HepG2 (cell line): Measurements from ENCODE around the gene C5orf15. TPM values are rescaled to one million over a fixed set of nuclear protein-coding genes. Genes with fewer than 3 reads are reported as not detected.
A peak's percentile ranks its signal among the peaks of the same experiment; 100 is the strongest.

Source experiments
- ATAC-seq: fragments of 200-7000 bp; cut with Tn5 transposase; 3 replicates; pipeline ENCODE4 v1.9.1; 2020; ENCODE audit warnings: mild to moderate bottlenecking, moderate library complexity
- BruUV-seq: library from RNA; stranded (reverse); fragments of 400-500 nt; replicated peaks from 2 replicates; lab custom pipeline; 2021; lab: Mats Ljungman, UMichigan
- CTCF ChIA-PET: fragments of 300-600 bp; formaldehyde crosslinking; extraction: SDS; loops from one replicate; lab custom pipeline; 2021; ENCODE audit warnings: low total read pairs, inconsistent platforms, low intra/inter-chr PET ratio; lab: Yijun Ruan, JAX
- POLR2A ChIA-PET: fragments of 350-600 bp; sonication (Branson Sonifier 250); formaldehyde crosslinking; loops from one replicate; lab custom pipeline; 2020; ENCODE audit warnings: antibody characterized with exemption, inconsistent platforms; lab: Yijun Ruan, JAX
- DNase-seq: peaks from one replicate; pipeline ENCODE4 v3.0.0-alpha.2; 2015; ENCODE audit warnings: low spot score
- FAIRE-seq: peaks from 3 replicates; lab custom pipeline; 2011; peaks lifted over from hg19 to GRCh38; lab: Jason Lieb, UNC
- H2AFZ ChIP-seq: one replicate; pipeline ENCODE4 v1.6.1; 2011; ENCODE audit warnings: low read length, inconsistent platforms
- H3K27ac ChIP-seq: fragments of 300-600 bp; 3 replicates; pipeline ENCODE4 v1.8.0; 2011; ENCODE audit warnings: mixed run types, mild to moderate bottlenecking, mixed read lengths, low read length, inconsistent platforms; ENCODE audit not compliant: insufficient read depth; ENCODE audit errors: extremely low read length
- H3K27me3 ChIP-seq, 2 experiments: fragments of 200-600 bp in 1 of 2; 2 replicates in 1 of 2; 3 replicates in 1 of 2; pipeline versions ENCODE4 v1.6.0 to v1.8.0; 2011; ENCODE audit warnings: low read length in 2 of 2, mild to moderate bottlenecking in 2 of 2, moderate library complexity in 2 of 2, inconsistent platforms in 1 of 2; ENCODE audit not compliant: insufficient read depth in 2 of 2, control insufficient read depth in 1 of 2
- H3K36me3 ChIP-seq, 2 experiments: fragments of 200-600 bp in 1 of 2; replicated peaks in 1 of 2; 2 replicates in 1 of 2; 3 replicates in 1 of 2; pipeline versions ENCODE4 v1.5.1 to v1.8.0; 2011; ENCODE audit warnings: low read length in 2 of 2, inconsistent platforms in 1 of 2; ENCODE audit not compliant: insufficient read depth in 2 of 2, control insufficient read depth in 1 of 2
- H3K4me1 ChIP-seq: 2 replicates; pipeline ENCODE4 v1.5.1; 2012; ENCODE audit warnings: low read length, inconsistent platforms; ENCODE audit not compliant: insufficient read depth
- H3K4me2 ChIP-seq: 2 replicates; pipeline ENCODE4 v1.6.0; 2011; ENCODE audit warnings: low read depth, low read length, inconsistent platforms
- H3K4me3 ChIP-seq, 3 experiments: fragments of 200-600 bp in 1 of 3; sonication (generic), shearing (Covaris generic) in 1 of 3; replicated peaks in 1 of 3; 2 replicates each; pipeline ENCODE4 v1.5.1; 2011 to 2016; ENCODE audit warnings: low read length in 3 of 3, inconsistent platforms in 2 of 3, low read depth in 2 of 3, mild to moderate bottlenecking in 2 of 3, control low read depth in 1 of 3, mixed read lengths in 1 of 3; ENCODE audit not compliant: insufficient read depth in 1 of 3
- H3K79me2 ChIP-seq: one replicate; pipeline ENCODE4 v1.6.1; 2011; ENCODE audit warnings: low read length, inconsistent platforms; ENCODE audit not compliant: insufficient read depth
- H3K9ac ChIP-seq: 2 replicates; pipeline ENCODE4 v1.6.0; 2011; ENCODE audit warnings: mild to moderate bottlenecking, low read depth, low read length, inconsistent platforms; ENCODE audit not compliant: insufficient read depth
- H3K9me3 ChIP-seq: 2 replicates; pipeline ENCODE4 v1.5.1; 2012; ENCODE audit warnings: mild to moderate bottlenecking, low read length
- H4K20me1 ChIP-seq: 2 replicates; pipeline ENCODE4 v1.6.0; 2011; ENCODE audit warnings: inconsistent platforms, mild to moderate bottlenecking, low read length, moderate library complexity; ENCODE audit not compliant: insufficient read depth
- ASH2L ChIP-seq: fragments of 300-600, 200-600 bp; sonication (generic); IDR thresholded peaks from 2 replicates; pipeline ENCODE4 v1.7.0; 2017; ENCODE audit warnings: low read depth, mild to moderate bottlenecking, moderate library complexity, mixed read lengths, low read length; ENCODE audit not compliant: insufficient read length
- CC2D1A ChIP-seq: sonication (generic); formaldehyde crosslinking; IDR thresholded peaks from 2 replicates; pipeline ENCODE4 v1.8.1; 2023; ENCODE audit warnings: mild to moderate bottlenecking, missing genetic modification reagents
- DRAP1 ChIP-seq: IDR thresholded peaks from 2 replicates; pipeline ENCODE4 v1.6.1; 2016; ENCODE audit warnings: missing genetic modification reagents, missing compliant biosample characterization
- FOXA3 ChIP-seq: IDR thresholded peaks from 2 replicates; pipeline ENCODE4 v1.6.1; 2016; ENCODE audit warnings: missing genetic modification reagents, missing compliant biosample characterization
- FOXJ3 ChIP-seq: sonication (generic); formaldehyde crosslinking; IDR thresholded peaks from 2 replicates; pipeline ENCODE4 v1.4.0; 2020; ENCODE audit warnings: missing genetic modification reagents, mild to moderate bottlenecking, borderline replicate concordance
- FOXO1 ChIP-seq: sonication (generic); formaldehyde crosslinking; IDR thresholded peaks from 2 replicates; pipeline ENCODE4 v1.4.0; 2020; ENCODE audit warnings: missing genetic modification reagents
- HNF4A ChIP-seq: sonication (generic); formaldehyde crosslinking; IDR thresholded peaks from 2 replicates; pipeline ENCODE4 v1.4.0; 2020; ENCODE audit warnings: missing genetic modification reagents
- PAXIP1 ChIP-seq: sonication (generic); formaldehyde crosslinking; conservative IDR thresholded peaks from 2 replicates; pipeline ENCODE4 v1.4.0; 2020; ENCODE audit warnings: mild to moderate bottlenecking, missing genetic modification reagents, moderate library complexity
- PITX1 ChIP-seq: sonication (generic); formaldehyde crosslinking; IDR thresholded peaks from 2 replicates; pipeline ENCODE4 v1.5.1; 2020; ENCODE audit warnings: mild to moderate bottlenecking, missing genetic modification reagents
- RBFOX2 ChIP-seq: fragments of 200-400 bp; formaldehyde crosslinking; IDR thresholded peaks from 2 replicates; pipeline ENCODE4 v1.6.1; 2017; ENCODE audit warnings: low read depth, mild to moderate bottlenecking, low read length
- SAP130 ChIP-seq: IDR thresholded peaks from 2 replicates; pipeline ENCODE4 v1.6.1; 2016; ENCODE audit warnings: low read depth
- TCF7 ChIP-seq: sonication (generic); IDR thresholded peaks from 2 replicates; pipeline ENCODE4 v1.6.1; 2016; ENCODE audit warnings: antibody characterized with exemption, low read depth
- ZKSCAN5 ChIP-seq: sonication (generic); formaldehyde crosslinking; IDR thresholded peaks from 2 replicates; pipeline ENCODE4 v1.5.1; 2020; ENCODE audit warnings: mild to moderate bottlenecking, missing genetic modification reagents
- ZNF263 ChIP-seq: sonication (generic); formaldehyde crosslinking; IDR thresholded peaks from 2 replicates; pipeline ENCODE4 v1.4.0; 2020; ENCODE audit warnings: missing genetic modification reagents
- ZNF331 ChIP-seq: sonication (generic); formaldehyde crosslinking; IDR thresholded peaks from 2 replicates; pipeline ENCODE4 v1.4.0; 2020; ENCODE audit warnings: missing genetic modification reagents
- WGBS: methylation state at CpG from one replicate; pipeline ENCODE4 v1.1.6; 2017; ENCODE audit warnings: low lambda C conversion rate; 5-methylcytosine and 5-hydroxymethylcytosine counted together
- in situ Hi-C: cut with HindIII; loops from 2 replicates; pipeline ENCODE4 v1.10.0; 2017; ENCODE audit warnings: low pct_unique_long_range_greater_than_20kb; ENCODE audit not compliant: extremely low pct_ligation_motif_present
- intact Hi-C: fragments of 100-400 bp; cut with micrococcal nuclease; formaldehyde crosslinking; loops from one replicate; pipeline ENCODE4 v1.10.0; 2022; ENCODE audit not compliant: unreplicated experiment
- polyA plus RNA-seq, 8 experiments: library from polyadenylated mRNA; depleted of rRNA in 3 of 8; stranded (reverse) in 7 of 8; unstranded in 1 of 8; fragments of >200 nt; fragmentation: Illumina TruSeq in 4 of 8; extraction: Trizol in 4 of 8; gene quantifications; 2 replicates each; pipeline versions ENCODE4 v1.2.1 to v1.2.3, GENCODE V29; 2011 to 2016; ENCODE audit warnings: low read depth in 4 of 8, missing spikeins in 1 of 8, mixed read lengths in 1 of 8; ENCODE audit not compliant: insufficient read depth in 1 of 8
- total RNA-seq, 5 experiments: library from RNA; depleted of rRNA; stranded (reverse); fragments of >200 nt; fragmentation: Illumina TruSeq; extraction: Trizol; gene quantifications; 2 replicates each; pipeline ENCODE4 v1.2.3, GENCODE V29; 2016; ENCODE audit warnings: low read depth in 1 of 5
- TF ChIP-seq, protein P1 (sequence below): sonication (generic); formaldehyde crosslinking; IDR thresholded peaks from 2 replicates; pipeline ENCODE4 v1.4.0; 2020; ENCODE audit warnings: mild to moderate bottlenecking, missing genetic modification reagents
- TF ChIP-seq, protein P2 (sequence below): IDR thresholded peaks from 2 replicates; pipeline ENCODE4 v1.6.1; 2016; ENCODE audit warnings: low read depth

The C5orf15 gene
- total and polyA plus RNA-seq, 2 of the 13 experiments (the other 11 are each of a cell fraction or from before 2014, with no cell fraction given): 58.5 to 82.7 TPM

GRCh38 chr5:133977161-133977787, 8.8 kb upstream of the C5orf15 start:
- DNase-seq: peak; percentile 76
- FAIRE-seq: peak; percentile 70
- POLR2A ChIA-PET: interaction anchor here (1.1 to 3.7 kb wide), 6 partner anchors 8 to 42 kb away, joined by 4 to 35 read pairs (median 10); partner anchors contain the start of genes C5orf15 and VDAC1
- Histone ChIP-seq H3K4me1 (peaks cover 32% of the 10 kb centered on the region), H3K9ac (peak overlapping the region; percentile 44), H3K79me2 (peaks cover 5% of the 10 kb centered on the region), H3K9me3 (no peaks in the 10 kb centered on the region), H3K4me2 (peak overlapping the region; percentile 63), H4K20me1 (peaks cover 5% of the 10 kb centered on the region; the same call in 1 of the 2 replicates), H3K36me3 (peaks cover 30 to 63% of the 10 kb centered on the region in 2 experiments), H2AFZ (no peak overlapping the region), H3K27me3 (no peaks in the 10 kb centered on the region), H3K4me3 (no peak overlapping the region), H3K27ac (peak overlapping the region; percentile 68)
- in situ Hi-C loops: no loop called here
- WGBS: 26% methylated on average over 5 of the region's 5 CpGs
- peak; percentile 96 for ATAC-seq
- CTCF ChIA-PET: no interaction called here
- intact Hi-C loops: loop anchor here (1.0 kb wide), 1 partner anchor 8 kb away; no protein-coding TSS in a partner anchor
- no TSS peak for BruUV-seq
- TF ChIP-seq ZNF263 (CRISPR knock-in tag) (0 out of 2 replicates have a peak, but pooled peaks have one; percentile 2), SAP130 (CRISPR knock-in tag) (peak; percentile 56), PAXIP1 (CRISPR knock-in tag) (peak; percentile 76), HNF4A (peak; percentile 40; the same call in 1 of the 2 replicates), ASH2L (peak; percentile 30), FOXJ3 (CRISPR knock-in tag) (no peak), DRAP1 (0 out of 2 replicates have a peak, but pooled peaks have one; percentile 23), FOXA3 (peak; percentile 11; the same call in 1 of the 2 replicates), ZNF331 (CRISPR knock-in tag) (0 out of 2 replicates have a peak, but pooled peaks have one; percentile 14), TCF7 (peak; percentile 30; the same call in 1 of the 2 replicates), ZKSCAN5 (CRISPR knock-in tag) (no peak), CC2D1A (CRISPR knock-in tag) (no peak), PITX1 (no peak), FOXO1 (CRISPR knock-in tag) (0 out of 2 replicates have a peak, but pooled peaks have one; percentile 37), RBFOX2 (0 out of 2 replicates have a peak, but pooled peaks have one; percentile 31)
- TF ChIP-seq, protein P1, sequence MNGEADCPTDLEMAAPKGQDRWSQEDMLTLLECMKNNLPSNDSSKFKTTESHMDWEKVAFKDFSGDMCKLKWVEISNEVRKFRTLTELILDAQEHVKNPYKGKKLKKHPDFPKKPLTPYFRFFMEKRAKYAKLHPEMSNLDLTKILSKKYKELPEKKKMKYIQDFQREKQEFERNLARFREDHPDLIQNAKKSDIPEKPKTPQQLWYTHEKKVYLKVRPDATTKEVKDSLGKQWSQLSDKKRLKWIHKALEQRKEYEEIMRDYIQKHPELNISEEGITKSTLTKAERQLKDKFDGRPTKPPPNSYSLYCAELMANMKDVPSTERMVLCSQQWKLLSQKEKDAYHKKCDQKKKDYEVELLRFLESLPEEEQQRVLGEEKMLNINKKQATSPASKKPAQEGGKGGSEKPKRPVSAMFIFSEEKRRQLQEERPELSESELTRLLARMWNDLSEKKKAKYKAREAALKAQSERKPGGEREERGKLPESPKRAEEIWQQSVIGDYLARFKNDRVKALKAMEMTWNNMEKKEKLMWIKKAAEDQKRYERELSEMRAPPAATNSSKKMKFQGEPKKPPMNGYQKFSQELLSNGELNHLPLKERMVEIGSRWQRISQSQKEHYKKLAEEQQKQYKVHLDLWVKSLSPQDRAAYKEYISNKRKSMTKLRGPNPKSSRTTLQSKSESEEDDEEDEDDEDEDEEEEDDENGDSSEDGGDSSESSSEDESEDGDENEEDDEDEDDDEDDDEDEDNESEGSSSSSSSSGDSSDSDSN: 0 out of 2 replicates have a peak, but pooled peaks have one; percentile 24
- TF ChIP-seq, protein P2, sequence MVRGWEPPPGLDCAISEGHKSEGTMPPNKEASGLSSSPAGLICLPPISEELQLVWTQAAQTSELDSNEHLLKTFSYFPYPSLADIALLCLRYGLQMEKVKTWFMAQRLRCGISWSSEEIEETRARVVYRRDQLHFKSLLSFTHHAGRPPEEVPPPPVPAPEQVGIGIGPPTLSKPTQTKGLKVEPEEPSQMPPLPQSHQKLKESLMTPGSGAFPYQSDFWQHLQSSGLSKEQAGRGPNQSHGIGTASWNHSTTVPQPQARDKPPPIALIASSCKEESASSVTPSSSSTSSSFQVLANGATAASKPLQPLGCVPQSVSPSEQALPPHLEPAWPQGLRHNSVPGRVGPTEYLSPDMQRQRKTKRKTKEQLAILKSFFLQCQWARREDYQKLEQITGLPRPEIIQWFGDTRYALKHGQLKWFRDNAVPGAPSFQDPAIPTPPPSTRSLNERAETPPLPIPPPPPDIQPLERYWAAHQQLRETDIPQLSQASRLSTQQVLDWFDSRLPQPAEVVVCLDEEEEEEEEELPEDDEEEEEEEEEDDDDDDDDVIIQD: no peak
